Measurements from ENCODE around the gene FIS1.

Gene FIS1

DNA sequence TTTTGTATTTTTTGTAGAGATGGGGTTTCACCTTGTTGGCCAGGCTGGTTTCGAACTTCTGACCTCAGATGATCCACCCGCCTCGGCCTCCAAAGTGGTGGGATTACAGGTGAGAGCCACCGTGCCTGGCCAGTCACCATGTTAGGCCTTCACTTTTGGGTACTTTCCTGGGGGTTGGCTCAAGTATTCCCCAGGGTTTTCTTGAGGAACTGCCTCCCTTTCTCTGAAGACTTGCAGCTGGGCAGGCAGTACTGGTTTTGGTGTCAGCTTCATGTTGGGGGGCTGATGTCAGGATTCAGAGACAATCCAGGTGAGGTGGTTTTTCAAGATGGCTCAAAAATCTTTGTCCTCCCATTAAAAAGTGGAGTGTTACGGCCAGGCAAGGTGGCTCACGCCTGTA is 19.2 kb downstream of the FIS1 start:
- H3K36me3 Mint-ChIP-seq: peaks cover 90% of the 10 kb centered on the region
- peaks cover 22% of the 10 kb centered on the region for H3K4me1 Mint-ChIP-seq
- H3K27ac Mint-ChIP-seq: no peak overlapping the region
- no peak overlapping the region for H3K4me3 Mint-ChIP-seq
- H3K9me3 Mint-ChIP-seq: no peaks in the 10 kb centered on the region
- DNase-seq (ENCODE audit: low spot score in 2 of 2): no peak
- no peak for ATAC-seq

DNA sequence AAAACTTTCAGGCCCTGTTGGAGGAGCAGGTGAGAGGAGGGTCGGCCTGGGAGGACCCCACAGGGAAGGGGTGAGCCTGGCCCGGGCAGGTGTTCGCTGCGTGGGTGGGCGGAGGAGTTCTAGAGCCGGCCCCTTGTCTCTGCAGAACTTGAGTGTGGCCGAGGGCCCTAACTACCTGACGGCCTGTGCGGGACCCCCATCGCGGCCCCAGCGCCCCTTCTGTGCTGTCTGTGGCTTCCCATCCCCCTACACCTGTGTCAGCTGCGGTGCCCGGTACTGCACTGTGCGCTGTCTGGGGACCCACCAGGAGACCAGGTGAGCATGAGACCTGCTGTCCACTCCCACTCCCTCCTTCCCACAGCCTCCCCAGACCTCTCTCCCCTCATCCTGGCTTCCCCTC is 21.4 kb downstream of the FIS1 start:
- DNase-seq (ENCODE audit: low spot score in 2 of 2): no peak
- no peak for ATAC-seq
- Mint-ChIP-seq H3K36me3 (peaks cover 86% of the 10 kb centered on the region), H3K27ac (peak overlapping the region; percentile 54), H3K9me3 (no peaks in the 10 kb centered on the region), H3K4me3 (no peak overlapping the region), H3K4me1 (peaks cover 39% of the 10 kb centered on the region)

DNA sequence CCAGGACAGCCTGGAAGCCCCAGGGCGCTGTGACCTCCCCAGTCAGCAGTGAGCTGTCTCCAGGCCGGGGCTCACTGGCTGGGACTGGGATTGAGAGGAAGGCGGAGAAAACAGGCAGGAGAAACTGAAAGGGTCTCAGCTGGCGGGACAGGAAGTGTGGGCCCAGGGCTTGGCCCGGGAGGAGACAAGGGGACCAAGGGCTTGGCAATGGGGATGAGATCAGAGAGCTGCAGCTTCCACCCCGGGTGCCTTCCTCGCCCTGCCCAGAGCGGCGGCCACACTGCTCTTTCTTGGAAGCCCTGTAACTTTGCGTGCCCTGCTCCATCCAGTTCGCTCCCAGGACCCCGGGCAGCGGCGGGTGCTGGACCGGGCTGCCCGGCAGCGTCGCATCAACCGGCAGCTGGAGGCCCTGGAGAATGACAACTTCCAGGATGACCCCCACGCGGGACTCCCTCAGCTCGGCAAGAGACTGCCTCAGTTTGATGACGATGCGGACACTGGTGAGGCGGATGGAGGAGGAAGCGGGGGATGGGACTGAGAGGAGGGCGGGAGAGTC is 22.5 kb downstream of the FIS1 start:
- no peak for ATAC-seq
- no peak for DNase-seq (ENCODE audit: low spot score in 2 of 2)
- H3K9me3 Mint-ChIP-seq: no peaks in the 10 kb centered on the region
- no peak overlapping the region for H3K4me3 Mint-ChIP-seq
- peaks cover 45% of the 10 kb centered on the region for H3K4me1 Mint-ChIP-seq
- H3K36me3 Mint-ChIP-seq: peaks cover 86% of the 10 kb centered on the region
- H3K27ac Mint-ChIP-seq: peak overlapping the region; percentile 72

DNA sequence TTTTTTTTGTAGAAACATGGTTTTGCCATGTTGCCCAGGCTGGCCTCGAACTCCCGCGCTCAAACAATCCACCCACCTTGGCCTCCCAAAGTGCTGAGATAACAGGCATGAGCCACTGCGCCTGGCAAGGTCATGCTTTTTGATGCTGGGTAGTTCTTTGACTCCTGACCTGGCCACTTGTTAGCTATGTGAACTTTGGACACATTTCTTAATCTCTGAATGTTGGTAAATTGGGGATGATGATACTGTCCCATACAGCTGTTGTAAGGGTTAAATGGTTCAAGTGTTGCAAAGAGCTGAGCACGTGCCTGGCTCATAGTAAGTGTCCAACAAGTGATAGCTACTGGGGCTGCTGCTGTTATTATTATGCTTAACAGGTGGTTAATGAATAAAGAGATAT is 24.6 kb downstream of the FIS1 start:
- no peaks in the 10 kb centered on the region for H3K9me3 Mint-ChIP-seq
- peaks cover 60% of the 10 kb centered on the region for H3K4me1 Mint-ChIP-seq
- no peak for DNase-seq (ENCODE audit: low spot score in 2 of 2)
- ATAC-seq: no peak
- H3K36me3 Mint-ChIP-seq: peaks cover 82% of the 10 kb centered on the region
- no peak overlapping the region for H3K4me3 Mint-ChIP-seq
- no peak overlapping the region for H3K27ac Mint-ChIP-seq

DNA sequence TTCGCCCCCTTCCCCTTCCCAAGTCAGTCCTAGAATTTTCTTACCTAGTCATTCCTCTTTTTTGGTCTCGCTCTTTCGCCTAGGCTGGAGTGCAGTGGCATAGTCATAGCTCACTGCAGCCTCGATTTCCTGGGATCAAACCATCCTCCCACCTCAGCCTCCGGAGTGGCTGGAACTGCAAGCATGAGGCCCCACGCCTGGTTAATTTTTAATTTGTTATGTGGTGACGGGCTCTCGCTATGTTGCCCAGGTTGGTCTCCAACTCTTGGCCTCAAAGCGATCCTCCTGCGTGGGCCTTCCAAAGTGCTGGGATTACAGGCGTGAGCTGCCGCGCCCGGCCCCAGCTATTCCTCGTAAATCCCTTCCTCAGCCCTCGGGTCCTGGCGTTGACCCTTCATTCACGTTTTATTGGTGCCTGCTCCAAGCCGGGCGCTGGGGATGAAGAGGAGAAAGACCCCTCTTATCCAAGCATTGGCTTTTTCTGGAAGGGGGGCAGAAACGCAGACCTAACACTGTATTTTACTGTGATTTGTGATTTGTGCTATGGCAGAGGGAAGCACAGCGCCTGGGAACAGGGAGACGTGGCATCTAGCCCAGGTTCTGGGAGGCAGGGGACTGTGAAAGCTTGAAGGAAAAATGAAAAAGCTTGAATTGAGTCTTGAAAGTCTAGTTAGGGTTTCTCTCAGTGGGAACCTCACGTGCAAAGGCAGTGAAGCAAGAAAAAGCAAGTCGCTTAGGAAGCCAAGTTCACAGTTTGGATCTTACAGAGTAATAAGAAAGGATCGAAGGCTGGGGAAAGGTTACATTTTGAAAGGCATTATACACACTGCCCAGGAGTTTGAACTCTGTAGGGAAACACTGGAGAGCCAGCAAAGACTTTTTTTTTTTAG is 26.4 kb downstream of the FIS1 start:
- Mint-ChIP-seq H3K9me3 (no peaks in the 10 kb centered on the region), H3K4me1 (peaks cover 60% of the 10 kb centered on the region), H3K4me3 (peak overlapping the region; percentile 98), H3K27ac (peak overlapping the region; percentile 97), H3K36me3 (peaks cover 79% of the 10 kb centered on the region)
- ATAC-seq: no peak
- no peak for DNase-seq (ENCODE audit: low spot score in 2 of 2)

DNA sequence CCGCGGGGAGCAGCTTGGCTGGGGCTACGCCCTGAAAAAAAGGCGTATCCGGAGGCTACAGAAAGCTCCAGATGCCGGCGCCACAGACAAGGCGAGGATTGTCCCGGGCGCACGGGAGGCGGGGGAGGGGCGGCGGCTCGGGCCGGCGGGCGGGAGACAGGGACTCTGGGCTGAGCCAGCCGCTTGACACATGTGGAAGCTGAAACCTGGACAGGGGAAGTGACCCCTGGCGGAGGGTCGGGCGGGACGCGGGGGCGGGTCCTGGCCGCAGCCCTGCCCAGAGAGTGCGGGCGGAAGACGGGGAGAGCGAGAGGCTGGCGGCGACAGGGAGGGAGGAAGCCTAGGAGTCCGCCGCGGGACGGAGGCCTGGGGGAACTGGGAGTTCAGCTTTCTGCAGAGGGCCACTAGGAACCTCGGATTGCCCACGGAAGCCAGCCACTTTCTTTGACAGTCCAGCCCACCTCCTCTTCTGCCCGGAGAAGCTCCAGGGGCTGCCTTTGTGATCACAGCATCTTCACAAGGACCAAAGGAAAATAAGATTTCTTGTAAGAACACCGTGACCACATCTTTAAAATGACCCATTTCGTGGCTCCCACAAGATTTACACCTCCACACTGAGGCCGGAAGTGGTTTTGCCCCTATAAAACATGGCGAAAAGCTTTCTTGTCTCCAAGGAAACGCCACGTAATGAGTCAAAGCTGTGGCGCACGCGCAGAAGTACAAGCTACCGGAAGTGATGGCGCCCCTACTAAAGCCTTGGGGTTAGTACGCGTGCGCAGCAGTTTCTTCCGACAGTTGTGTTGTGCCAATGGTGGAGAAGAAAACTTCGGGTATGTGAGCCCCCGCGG is 27.3 kb downstream of the FIS1 start, which contains the start of the genes PLOD3 and ZNHIT1:
Gene PLOD3, minus strand, starts transcription at position 194 of the 848 bp plus-strand sequence. CDS start 307 bp downstream, outside the sequence.
Gene ZNHIT1, plus strand, starts transcription at position 778 of the 848 bp plus-strand sequence. Its CDS starts 31 bp downstream, at position 809.
- Mint-ChIP-seq H3K4me1 (peaks cover 60% of the 10 kb centered on the region), H3K36me3 (peaks cover 75% of the 10 kb centered on the region), H3K9me3 (no peaks in the 10 kb centered on the region), H3K4me3 (peak within 1 kb of the TSS; percentile 98), H3K27ac (peak within 1 kb of the TSS; percentile 97)
- DNase-seq (ENCODE audit: low spot score in 2 of 2) (peak; percentile 87 to 97), ATAC-seq (peak; percentile 82)

DNA sequence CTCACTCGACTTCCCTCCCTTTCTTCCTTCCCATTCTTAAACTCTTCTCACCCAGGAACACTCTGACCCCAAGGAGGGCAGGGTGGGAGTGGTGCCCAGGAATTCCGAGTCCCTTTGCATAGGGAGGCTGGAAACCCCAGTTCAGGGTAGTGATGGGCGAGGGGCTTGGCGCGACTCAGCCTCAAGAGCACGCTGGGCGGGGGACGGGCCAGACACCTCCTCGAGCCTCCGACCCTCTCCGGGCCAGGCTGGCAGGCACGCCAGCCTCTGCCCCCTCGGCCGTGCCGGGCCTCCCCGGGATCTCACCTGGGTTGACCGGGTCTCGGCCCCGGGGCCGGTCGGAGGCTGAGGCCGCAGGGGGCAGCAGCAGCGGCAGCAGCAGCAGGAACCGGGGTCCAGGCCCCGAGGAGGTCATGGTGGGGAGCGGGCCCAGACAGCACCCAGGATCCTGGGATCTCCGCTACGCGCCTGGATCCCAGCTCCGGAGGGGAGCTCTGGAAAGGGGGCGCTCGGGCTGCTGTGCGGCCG is 28.0 kb downstream of the FIS1 start:
- H3K36me3 Mint-ChIP-seq: peaks cover 73% of the 10 kb centered on the region
- peaks cover 54% of the 10 kb centered on the region for H3K4me1 Mint-ChIP-seq
- no peaks in the 10 kb centered on the region for H3K9me3 Mint-ChIP-seq
- H3K4me3 Mint-ChIP-seq: peak overlapping the region; percentile 98
- peak overlapping the region; percentile 97 for H3K27ac Mint-ChIP-seq
- DNase-seq (ENCODE audit: low spot score in 2 of 2): no peak
- ATAC-seq: peak; percentile 4

DNA sequence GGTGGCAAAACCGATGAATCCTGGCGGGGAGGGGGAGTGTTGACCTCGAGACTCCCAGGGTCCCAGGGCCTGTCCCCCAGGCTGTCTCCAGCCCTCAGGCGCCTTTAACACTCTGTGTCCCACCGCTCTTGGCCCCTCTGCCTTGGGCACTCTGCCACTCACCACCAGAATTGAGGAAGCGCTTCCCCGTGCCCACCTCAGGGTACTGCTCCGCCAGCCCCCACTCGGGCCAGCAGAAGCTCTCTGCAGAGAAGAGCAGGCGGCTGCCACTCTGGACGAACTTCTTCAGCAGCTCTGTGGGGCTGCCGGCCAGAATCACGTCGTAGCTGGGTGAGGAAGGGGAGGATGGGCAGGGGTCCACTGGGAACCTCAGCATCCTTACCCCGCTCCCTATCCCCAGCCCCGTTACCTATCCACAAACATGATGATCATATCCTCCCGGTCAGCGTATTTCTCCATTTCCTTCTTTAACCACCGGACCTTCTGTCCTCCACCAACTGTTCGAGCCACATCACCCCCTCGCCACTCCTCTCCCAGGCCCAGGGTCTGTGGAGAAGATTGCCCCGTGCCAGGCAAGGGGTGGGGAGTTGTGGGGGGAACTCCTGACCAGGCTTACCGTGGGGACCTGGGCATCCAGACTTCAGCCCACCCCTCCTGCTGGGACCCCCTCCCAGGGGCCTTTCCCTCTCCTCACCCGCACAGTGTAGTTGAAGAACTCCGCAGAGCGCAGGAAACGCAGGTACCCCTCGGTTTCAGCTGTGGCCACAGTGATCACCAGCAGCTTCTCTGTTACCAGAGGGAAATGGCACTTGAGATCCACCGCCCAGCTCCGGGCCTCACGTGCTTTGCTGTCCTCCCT is 28.7 kb downstream of the FIS1 start:
- no peak for DNase-seq (ENCODE audit: low spot score in 2 of 2)
- H3K4me1 Mint-ChIP-seq: peaks cover 47% of the 10 kb centered on the region
- no peak for ATAC-seq
- no peaks in the 10 kb centered on the region for H3K9me3 Mint-ChIP-seq
- peak overlapping the region; percentile 97 for H3K27ac Mint-ChIP-seq
- H3K36me3 Mint-ChIP-seq: peaks cover 70% of the 10 kb centered on the region
- H3K4me3 Mint-ChIP-seq: peak overlapping the region; percentile 98

DNA sequence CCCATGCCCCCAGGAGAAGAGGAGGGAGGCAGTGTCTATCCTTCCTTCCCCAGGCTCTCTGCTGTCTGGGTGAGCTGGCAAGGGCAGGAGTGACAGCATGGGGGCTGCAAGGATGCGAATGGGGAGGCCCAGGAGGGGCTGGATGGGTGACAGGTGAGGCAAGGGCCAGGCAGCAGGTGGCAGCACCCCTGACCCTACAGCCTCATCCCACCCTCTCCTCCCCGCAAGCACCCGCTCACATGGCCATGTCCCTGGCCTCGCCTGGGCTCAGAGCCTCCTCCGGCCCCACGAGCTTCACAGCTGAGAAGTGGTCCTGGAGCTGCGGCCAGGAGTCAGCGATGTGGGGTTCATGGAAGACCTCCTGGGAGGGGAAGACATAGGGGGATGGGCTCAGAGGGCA is 32.9 kb downstream of the FIS1 start:
- ATAC-seq (no peak), DNase-seq (ENCODE audit: low spot score in 2 of 2) (no peak)
- no peak overlapping the region for H3K4me3 Mint-ChIP-seq
- H3K9me3 Mint-ChIP-seq: no peaks in the 10 kb centered on the region
- H3K36me3 Mint-ChIP-seq: peaks cover 78% of the 10 kb centered on the region
- peak overlapping the region; percentile 58 for H3K27ac Mint-ChIP-seq
- H3K4me1 Mint-ChIP-seq: peaks cover 15% of the 10 kb centered on the region

DNA sequence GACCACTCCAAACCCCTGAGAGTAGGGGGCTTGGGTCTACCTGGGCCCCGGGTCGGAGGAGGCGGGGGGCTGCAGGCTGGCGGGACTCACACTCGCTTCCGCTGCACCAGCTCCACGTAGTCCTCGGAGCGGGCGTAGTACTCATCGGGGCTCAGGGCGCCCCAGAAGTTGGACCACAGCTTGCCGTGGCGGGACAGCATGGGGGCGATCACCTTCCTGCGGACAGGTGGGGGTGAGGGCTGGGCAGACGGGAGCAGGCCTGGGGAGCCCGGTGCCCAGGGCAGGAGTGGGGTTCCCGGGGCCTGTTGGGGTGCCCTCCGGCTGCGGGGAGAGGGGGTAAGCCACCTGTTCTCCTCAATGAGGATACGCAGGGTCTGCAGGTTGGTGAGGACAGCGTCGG is 33.4 kb downstream of the FIS1 start:
- Mint-ChIP-seq H3K9me3 (no peaks in the 10 kb centered on the region), H3K27ac (peak overlapping the region; percentile 58), H3K4me3 (no peak overlapping the region), H3K36me3 (peaks cover 75% of the 10 kb centered on the region), H3K4me1 (peaks cover 10% of the 10 kb centered on the region)
- ATAC-seq (no peak), DNase-seq (ENCODE audit: low spot score in 2 of 2) (no peak)

DNA sequence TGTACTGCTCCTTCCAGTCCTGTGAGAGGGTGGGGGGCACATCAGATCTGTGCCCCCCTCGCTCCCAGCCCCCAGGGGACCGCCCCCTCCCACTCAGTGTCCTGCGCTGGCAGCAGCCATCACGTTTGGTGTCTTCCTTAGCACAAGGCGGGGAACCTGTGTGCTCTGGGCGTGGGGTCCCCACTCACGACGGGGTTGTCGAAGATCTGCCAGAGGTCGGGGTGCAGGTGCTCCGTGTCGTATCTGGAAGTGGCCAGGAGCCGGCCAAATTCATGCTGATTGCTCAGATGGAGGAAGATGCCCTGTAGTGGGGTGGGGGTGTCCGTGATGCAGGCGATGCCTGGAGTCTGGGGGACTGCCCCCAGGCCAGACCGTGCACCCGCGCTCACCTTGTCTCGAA is 34.7 kb downstream of the FIS1 start:
- H3K36me3 Mint-ChIP-seq: peaks cover 63% of the 10 kb centered on the region
- H3K27ac Mint-ChIP-seq: no peak overlapping the region
- no peaks in the 10 kb centered on the region for H3K9me3 Mint-ChIP-seq
- no peak overlapping the region for H3K4me3 Mint-ChIP-seq
- no peak for ATAC-seq
- no peak for DNase-seq (ENCODE audit: low spot score in 2 of 2)
- no peaks in the 10 kb centered on the region for H3K4me1 Mint-ChIP-seq

DNA sequence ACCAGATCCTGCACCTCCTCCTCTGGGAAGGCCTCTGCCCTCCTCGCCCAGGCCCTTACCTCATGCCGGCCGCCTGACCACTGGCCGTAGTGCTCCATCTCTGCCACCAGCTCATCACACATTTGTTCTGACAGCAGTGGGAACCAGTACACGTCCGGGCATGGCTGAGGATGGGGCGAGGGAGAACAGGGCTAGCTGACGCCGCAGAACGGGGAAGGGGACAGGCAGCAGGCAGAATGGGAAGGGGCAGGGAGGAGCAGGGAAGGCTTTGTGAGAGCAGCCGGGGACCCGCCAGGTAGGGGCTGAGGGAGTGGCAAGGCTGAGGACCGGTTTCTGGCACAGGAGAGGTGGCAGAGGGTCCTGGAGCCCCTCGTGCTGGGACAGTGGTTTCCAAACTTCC is 36.1 kb downstream of the FIS1 start:
- Mint-ChIP-seq H3K27ac (no peak overlapping the region), H3K9me3 (no peaks in the 10 kb centered on the region), H3K4me1 (peaks cover 3% of the 10 kb centered on the region), H3K36me3 (peaks cover 52% of the 10 kb centered on the region), H3K4me3 (no peak overlapping the region)
- ATAC-seq (no peak), DNase-seq (ENCODE audit: low spot score in 2 of 2) (no peak)

DNA sequence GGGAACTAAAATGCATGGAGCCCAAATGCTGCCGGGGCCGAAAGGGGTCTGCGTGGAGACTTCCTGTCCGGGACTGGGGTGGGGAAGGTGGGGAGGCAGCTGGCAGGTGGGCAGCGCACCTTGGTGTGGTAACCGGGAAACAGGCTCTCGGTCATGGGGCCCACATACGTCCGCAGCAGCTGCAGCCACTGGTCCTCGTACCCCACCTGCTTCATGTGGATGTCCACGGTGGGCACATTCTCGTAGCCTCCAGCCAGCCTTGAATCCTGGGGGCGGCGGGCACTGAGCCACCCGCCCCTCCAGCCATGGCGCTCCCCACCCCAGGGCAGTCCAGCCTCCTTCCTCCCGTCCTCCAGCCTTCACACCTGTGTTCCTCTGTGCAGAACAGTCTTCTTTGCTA is 37.4 kb downstream of the FIS1 start:
- Mint-ChIP-seq H3K9me3 (no peaks in the 10 kb centered on the region), H3K4me1 (peaks cover 7% of the 10 kb centered on the region), H3K36me3 (peaks cover 44% of the 10 kb centered on the region), H3K27ac (no peak overlapping the region), H3K4me3 (no peak overlapping the region)
- ATAC-seq: no peak
- DNase-seq (ENCODE audit: low spot score in 2 of 2): no peak

DNA sequence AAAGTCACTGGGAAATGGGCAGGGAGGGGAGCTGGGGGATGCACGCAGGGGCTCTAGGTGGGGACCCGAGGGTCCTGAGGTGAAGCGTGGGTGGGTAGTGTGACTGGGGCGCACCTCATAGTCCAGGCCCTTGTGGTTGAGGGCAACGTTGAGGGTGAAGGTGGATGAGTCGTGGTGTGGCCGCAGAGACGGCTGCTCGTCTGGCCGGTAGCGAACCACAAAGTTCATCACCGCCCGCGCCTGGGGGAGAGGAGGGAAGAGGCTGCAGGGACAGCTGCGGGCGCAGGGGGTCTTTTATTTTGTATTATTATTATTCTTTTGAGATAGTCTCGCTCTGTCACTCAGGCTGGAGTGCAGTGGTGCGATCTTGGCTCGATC is 38.2 kb downstream of the FIS1 start:
- H3K4me1 Mint-ChIP-seq: peaks cover 7% of the 10 kb centered on the region
- ATAC-seq: no peak

More for the DNA sequence above, 38.2 kb downstream of the FIS1 start:
- Mint-ChIP-seq H3K4me3 (no peak overlapping the region), H3K27ac (no peak overlapping the region), H3K36me3 (peaks cover 40% of the 10 kb centered on the region), H3K9me3 (no peaks in the 10 kb centered on the region)
- no peak for DNase-seq (ENCODE audit: low spot score in 2 of 2)

Data from stimulated activated effector memory CD8-positive, alpha-beta T cell treated with anti-CD3 and anti-CD28 coated beads, Interleukin-12 subunit alpha, Interleukin-12 subunit beta, amount 100 ng/mL, for 72 hours (primary cell).